IMR-90 (cell line): ENCODE results near the gene RBFOX2. TPM values are rescaled to one million over a fixed set of nuclear protein-coding genes. Genes with fewer than 3 reads are reported as not detected.

Source experiments
- ATAC-seq: fragments of 200-7000 bp; cut with Tn5 transposase; 2 replicates; pipeline ENCODE4 v1.9.1; 2020; ENCODE audit warnings: low read depth, mild to moderate bottlenecking, moderate library complexity
- BruUV-seq: library from RNA; stranded (reverse); fragments of 400-500 nt; replicated peaks from 2 replicates; lab custom pipeline; 2021; lab: Mats Ljungman, UMichigan
- CTCF ChIA-PET: fragments of 300-600 bp; formaldehyde crosslinking; extraction: SDS; loops from one replicate; lab custom pipeline; 2021; ENCODE audit warnings: antibody characterized with exemption; lab: Yijun Ruan, JAX
- POLR2A ChIA-PET: fragments of 300-600 bp; sonication (Branson Sonifier 250); formaldehyde crosslinking; loops from one replicate; lab custom pipeline; 2022; ENCODE audit warnings: antibody characterized with exemption; ENCODE audit not compliant: unreplicated experiment; lab: Charles Lee
- DNase-seq: peaks from one replicate; pipeline ENCODE4 v3.0.0; 2013
- H2AFZ ChIP-seq: replicated peaks from 2 replicates; pipeline ENCODE3; 2013; ENCODE audit warnings: low read length, mild to moderate bottlenecking; ENCODE audit not compliant: poor library complexity
- H2AK5ac ChIP-seq: 2 replicates; pipeline ENCODE4 v1.6.1; 2013; ENCODE audit warnings: low read depth, low read length, inconsistent platforms
- H2AK9ac ChIP-seq: replicated peaks from 2 replicates; pipeline ENCODE3; 2013; ENCODE audit warnings: mild to moderate bottlenecking, low read depth, low read length, moderate library complexity; ENCODE audit not compliant: poor library complexity
- H2BK120ac ChIP-seq: 2 replicates; pipeline ENCODE4 v1.6.1; 2013; ENCODE audit warnings: low read depth, low read length, inconsistent platforms
- H2BK15ac ChIP-seq: 3 replicates; pipeline ENCODE4 v1.6.1; 2013; ENCODE audit warnings: low read depth, low read length, inconsistent platforms
- H2BK20ac ChIP-seq: 2 replicates; pipeline ENCODE4 v1.6.1; 2013; ENCODE audit warnings: low read depth, mild to moderate bottlenecking, inconsistent platforms, low read length, moderate library complexity
- H2BK5ac ChIP-seq: 2 replicates; pipeline ENCODE4 v1.6.1; 2013; ENCODE audit warnings: mild to moderate bottlenecking, low read depth, low read length, inconsistent platforms; ENCODE audit not compliant: poor library complexity, severe bottlenecking
- H3K14ac ChIP-seq: replicated peaks from 2 replicates; pipeline ENCODE4 v1.6.1; 2013; ENCODE audit warnings: low read depth, low read length, inconsistent platforms
- H3K18ac ChIP-seq: 2 replicates; pipeline ENCODE4 v1.6.1; 2013; ENCODE audit warnings: low read depth, low read length, control low read depth
- H3K23ac ChIP-seq: 2 replicates; pipeline ENCODE4 v1.6.1; 2013; ENCODE audit warnings: low read depth, low read length, inconsistent platforms
- H3K27ac ChIP-seq: 2 replicates; pipeline ENCODE4 v1.5.1; 2013; ENCODE audit warnings: mild to moderate bottlenecking, control low read depth, low read length; ENCODE audit not compliant: insufficient read depth
- H3K27me3 ChIP-seq: 2 replicates; pipeline ENCODE4 v1.6.1; 2013; ENCODE audit warnings: low read length; ENCODE audit not compliant: control insufficient read depth, insufficient read depth
- H3K36me3 ChIP-seq: 2 replicates; pipeline ENCODE4 v1.6.1; 2013; ENCODE audit warnings: low read length, mixed read lengths; ENCODE audit not compliant: control insufficient read depth, insufficient read depth
- H3K4ac ChIP-seq: 2 replicates; pipeline ENCODE4 v1.6.1; 2013; ENCODE audit warnings: low read depth, low read length, inconsistent platforms
- H3K4me1 ChIP-seq: 2 replicates; pipeline ENCODE4 v1.6.1; 2013; ENCODE audit warnings: low read length, mixed read lengths; ENCODE audit not compliant: control insufficient read depth, insufficient read depth
- H3K4me2 ChIP-seq: 2 replicates; pipeline ENCODE4 v1.6.1; 2013; ENCODE audit warnings: low read depth, mild to moderate bottlenecking, control low read depth, low read length, moderate library complexity
- H3K4me3 ChIP-seq: 2 replicates; pipeline ENCODE4 v1.5.1; 2013; ENCODE audit warnings: low read depth, mild to moderate bottlenecking, control low read depth, low read length, moderate library complexity; ENCODE audit not compliant: insufficient read depth
- H3K56ac ChIP-seq: 2 replicates; pipeline ENCODE4 v1.6.1; 2013; ENCODE audit warnings: low read length, inconsistent platforms; ENCODE audit not compliant: insufficient read depth; ENCODE audit errors: extremely low read depth
- H3K79me1 ChIP-seq, 2 experiments: 2 replicates each; pipeline ENCODE4 v1.6.1; 2013; ENCODE audit warnings: low read length in 2 of 2, inconsistent platforms in 1 of 2, low read depth in 1 of 2
- H3K9ac ChIP-seq: 2 replicates; pipeline ENCODE4 v1.6.1; 2013; ENCODE audit warnings: low read depth, low read length, control low read depth
- H3K9me1 ChIP-seq: 2 replicates; pipeline ENCODE4 v1.6.1; 2013; ENCODE audit warnings: low read length, inconsistent platforms; ENCODE audit not compliant: insufficient read depth
- H3K9me3 ChIP-seq: 2 replicates; pipeline ENCODE4 v1.6.1; 2013; ENCODE audit warnings: low read length; ENCODE audit not compliant: control insufficient read depth, insufficient read depth
- H4K20me1 ChIP-seq: 2 replicates; pipeline ENCODE4 v1.6.1; 2013; ENCODE audit warnings: low read length, inconsistent platforms; ENCODE audit not compliant: insufficient read depth
- H4K5ac ChIP-seq: 2 replicates; pipeline ENCODE4 v1.6.1; 2013; ENCODE audit warnings: mild to moderate bottlenecking, low read depth, low read length, control low read depth
- H4K8ac ChIP-seq, 2 experiments: 2 replicates each; pipeline ENCODE4 v1.6.1; 2013; ENCODE audit warnings: low read depth in 2 of 2, low read length in 2 of 2, control low read depth in 1 of 2, inconsistent platforms in 1 of 2
- H4K91ac ChIP-seq: 2 replicates; pipeline ENCODE4 v1.6.1; 2013; ENCODE audit warnings: low read depth, low read length, inconsistent platforms; ENCODE audit not compliant: insufficient read depth
- CEBPB ChIP-seq: IDR thresholded peaks from 2 replicates; pipeline ENCODE4 v1.6.1; 2012; ENCODE audit warnings: low read depth, low read length, improper control_type of control experiment
- CHD1 ChIP-seq: IDR thresholded peaks from 2 replicates; pipeline ENCODE4 v1.6.1; 2012; ENCODE audit warnings: low read depth, low read length, improper control_type of control experiment
- MAZ ChIP-seq: IDR thresholded peaks from 2 replicates; pipeline ENCODE4 v1.6.1; 2012; ENCODE audit warnings: low read depth, mild to moderate bottlenecking, low read length, improper control_type of control experiment, moderate library complexity, borderline replicate concordance
- MXI1 ChIP-seq: IDR thresholded peaks from 2 replicates; pipeline ENCODE4 v1.6.1; 2012; ENCODE audit warnings: low read depth, mild to moderate bottlenecking, low read length, moderate library complexity, borderline replicate concordance
- POLR2A ChIP-seq: IDR thresholded peaks from 2 replicates; pipeline ENCODE4 v1.6.1; 2012; ENCODE audit warnings: mild to moderate bottlenecking, low read depth, low read length
- RAD21 ChIP-seq: IDR thresholded peaks from 2 replicates; pipeline ENCODE4 v1.6.1; 2012; ENCODE audit warnings: low read length, improper control_type of control experiment
- RCOR1 ChIP-seq: IDR thresholded peaks from 2 replicates; pipeline ENCODE4 v1.6.1; 2012; ENCODE audit warnings: mild to moderate bottlenecking, low read length, improper control_type of control experiment; ENCODE audit not compliant: insufficient replicate concordance
- RFX5 ChIP-seq: IDR thresholded peaks from 2 replicates; pipeline ENCODE4 v1.8.0; 2012; ENCODE audit warnings: low read depth, mild to moderate bottlenecking, low read length, moderate library complexity
- WGBS, 2 experiments: methylation state at CpG; one replicate each; pipeline versions ENCODE4 v1.1.5 to v1.1.7; 2013; ENCODE audit warnings: missing lambda C conversion rate in 2 of 2; ENCODE audit not compliant: insufficient read length in 1 of 2; ENCODE audit errors: extremely low coverage in 2 of 2; 5-methylcytosine and 5-hydroxymethylcytosine counted together
- dilution Hi-C: fragments of 300-500 bp; cut with HindIII; formaldehyde crosslinking; loops from one replicate; pipeline ENCODE4 v1.14.3; 2018; ENCODE audit warnings: low sequenced_read_pairs; ENCODE audit not compliant: unreplicated experiment
- in situ Hi-C: fragments of 300-500 bp; cut with MboI; formaldehyde crosslinking; loops from 3 replicates; pipeline ENCODE4 v1.14.3; 2019; ENCODE audit warnings: low sequenced_read_pairs, inconsistent platforms, mixed read lengths
- intact Hi-C: fragments of 100-400 bp; cut with micrococcal nuclease; formaldehyde crosslinking; loops from 2 replicates; pipeline ENCODE4 v1.10.0; 2022
- polyA plus RNA-seq, 3 experiments: library from polyadenylated mRNA; depleted of rRNA; stranded (reverse); fragments of >200 nt; gene quantifications; 2 replicates each; pipeline ENCODE4 v1.2.3, GENCODE V29; 2012; ENCODE audit warnings: low replicate concordance in 1 of 3
- total RNA-seq: library from RNA; depleted of rRNA; stranded (reverse); fragments of >200 nt; gene quantifications from 2 replicates; pipeline ENCODE4 v1.2.3, GENCODE V29; 2012

Gene RBFOX2
- total and polyA plus RNA-seq, 2 of the 4 experiments (the other 2 are of a cell fraction): 146 to 178 TPM

- no TSS peak for BruUV-seq
- H2BK120ac ChIP-seq: no peak overlapping the region
- H3K56ac ChIP-seq: no peak overlapping the region
- no peak overlapping the region for H2AK9ac ChIP-seq
- no peaks in the 10 kb centered on the region for H3K27me3 ChIP-seq
- H3K23ac ChIP-seq: no peak overlapping the region
- DNase-seq: no peak
- H3K79me1 ChIP-seq: peaks cover 13 to 21% of the 10 kb centered on the region in 2 experiments; a peak in 3 of 4 replicates
- ChIA-PET CTCF (no interaction called here), POLR2A (no interaction called here)
- H2AFZ ChIP-seq: no peak overlapping the region
- in situ Hi-C loops: no loop called here
- no peak overlapping the region for H3K4ac ChIP-seq
- H2BK20ac ChIP-seq: no peak overlapping the region
- H2BK5ac ChIP-seq: no peak overlapping the region
- no peak overlapping the region for H3K18ac ChIP-seq
- no peak overlapping the region for H4K5ac ChIP-seq
- H3K9ac ChIP-seq: no peak overlapping the region
- dilution Hi-C loops: no loop called here
- intact Hi-C loops: loop anchor here (2.0 to 5.0 kb wide), 2 partner anchors 52 to 384 kb away; no protein-coding TSS in a partner anchor
- H3K27ac ChIP-seq: no peak overlapping the region
- H3K9me1 ChIP-seq: peaks cover 15% of the 10 kb centered on the region
- peaks cover 28% of the 10 kb centered on the region for H3K36me3 ChIP-seq
- H3K14ac ChIP-seq: no peak overlapping the region
- no peak overlapping the region for H2AK5ac ChIP-seq
- no peak overlapping the region for H4K8ac ChIP-seq
- no peak overlapping the region for H3K4me2 ChIP-seq
- no peak overlapping the region for H4K91ac ChIP-seq
- no peaks in the 10 kb centered on the region for H3K9me3 ChIP-seq
- WGBS, 2 experiments: 98% methylated on average over 6 of the region's 12 CpGs; no CpG with 5 or more reads in 1 of the 2 experiments
- no peak for ATAC-seq
- TF ChIP-seq MXI1 (no peak), RCOR1 (no peak), POLR2A (no peak), CHD1 (no peak), MAZ (no peak), RFX5 (no peak), RAD21 (no peak), CEBPB (no peak)
- H4K20me1 ChIP-seq: no peaks in the 10 kb centered on the region
- H2BK15ac ChIP-seq: no peak overlapping the region
- H3K4me3 ChIP-seq: no peak overlapping the region
- peaks cover 2% of the 10 kb centered on the region; the same call in 1 of the 2 replicates for H3K4me1 ChIP-seq
These were observed 291.9 kb downstream of the RBFOX2 start for GRCh38 chr22:35736701-35737100.
